Measurements from ENCODE around the gene MAGEA11.
"Not testable (repeated sequence)": the region's sequence is repeated elsewhere in the genome, so short reads cannot be mapped to it uniquely, and the experiment has no call there.

Gene MAGEA11

GRCh38 chrX:149721241-149721640 is 9.4 kb downstream of the MAGEA11 start:
- not testable (repeated sequence) for H3K4me1 ChIP-seq (ENCODE audit: control insufficient read depth, low read depth, low read length); H3K9ac ChIP-seq (ENCODE audit: low read length); H3K9me3 ChIP-seq (ENCODE audit: control insufficient read depth, low read depth, low read length); H3K4me3 ChIP-seq (ENCODE audit: low read length); H3K27ac ChIP-seq (ENCODE audit: low read length); H3K36me3 ChIP-seq (ENCODE audit: control insufficient read depth, low read depth, low read length)
- H3K27me3 ChIP-seq (ENCODE audit: control insufficient read depth, insufficient read depth, low read length), result peaks cover 47% of the 10 kb centered on the region

- H3K4me1 ChIP-seq (ENCODE audit: control insufficient read depth, low read depth, low read length), result no peaks in the 10 kb centered on the region
- peaks cover 47% of the 10 kb centered on the region for H3K27me3 ChIP-seq (ENCODE audit: control insufficient read depth, insufficient read depth, low read length)
- no peak overlapping the region for H3K9ac ChIP-seq (ENCODE audit: low read length)
- H3K4me3 ChIP-seq (ENCODE audit: low read length), result no peak overlapping the region
- no peaks in the 10 kb centered on the region for H3K36me3 ChIP-seq (ENCODE audit: control insufficient read depth, low read depth, low read length)
- peaks cover 9% of the 10 kb centered on the region for H3K9me3 ChIP-seq (ENCODE audit: control insufficient read depth, low read depth, low read length)
- H3K27ac ChIP-seq (ENCODE audit: low read length), result no peak overlapping the region
These were observed 9.9 kb downstream of the MAGEA11 start for GRCh38 chrX:149721778-149722177.

- peaks cover 33% of the 10 kb centered on the region for H3K27me3 ChIP-seq (ENCODE audit: control insufficient read depth, insufficient read depth, low read length)
- not testable (repeated sequence) for H3K36me3 ChIP-seq (ENCODE audit: control insufficient read depth, low read depth, low read length); H3K4me1 ChIP-seq (ENCODE audit: control insufficient read depth, low read depth, low read length); H3K27ac ChIP-seq (ENCODE audit: low read length); H3K9ac ChIP-seq (ENCODE audit: low read length); H3K9me3 ChIP-seq (ENCODE audit: control insufficient read depth, low read depth, low read length); H3K4me3 ChIP-seq (ENCODE audit: low read length)
These were observed 11.8 kb downstream of the MAGEA11 start for GRCh38 chrX:149723583-149724118.

GRCh38 chrX:149727308-149727707 is 15.4 kb downstream of the MAGEA11 start:
- not testable (repeated sequence) for H3K36me3 ChIP-seq (ENCODE audit: control insufficient read depth, low read depth, low read length); H3K9ac ChIP-seq (ENCODE audit: low read length); H3K4me1 ChIP-seq (ENCODE audit: control insufficient read depth, low read depth, low read length); H3K9me3 ChIP-seq (ENCODE audit: control insufficient read depth, low read depth, low read length); H3K27me3 ChIP-seq (ENCODE audit: control insufficient read depth, insufficient read depth, low read length); H3K4me3 ChIP-seq (ENCODE audit: low read length); H3K27ac ChIP-seq (ENCODE audit: low read length)

GRCh38 chrX:149742269-149742668 is 30.4 kb downstream of the MAGEA11 start:
- H3K4me3 ChIP-seq (ENCODE audit: low read length); H3K27ac ChIP-seq (ENCODE audit: low read length); H3K4me1 ChIP-seq (ENCODE audit: control insufficient read depth, low read depth, low read length); H3K36me3 ChIP-seq (ENCODE audit: control insufficient read depth, low read depth, low read length); H3K9me3 ChIP-seq (ENCODE audit: control insufficient read depth, low read depth, low read length); H3K9ac ChIP-seq (ENCODE audit: low read length); H3K27me3 ChIP-seq (ENCODE audit: control insufficient read depth, insufficient read depth, low read length): not testable (repeated sequence)

GRCh38 chrX:149746390-149747007 is 34.6 kb downstream of the MAGEA11 start:
- H3K9ac ChIP-seq (ENCODE audit: low read length); H3K36me3 ChIP-seq (ENCODE audit: control insufficient read depth, low read depth, low read length); H3K4me1 ChIP-seq (ENCODE audit: control insufficient read depth, low read depth, low read length); H3K4me3 ChIP-seq (ENCODE audit: low read length); H3K9me3 ChIP-seq (ENCODE audit: control insufficient read depth, low read depth, low read length); H3K27ac ChIP-seq (ENCODE audit: low read length); H3K27me3 ChIP-seq (ENCODE audit: control insufficient read depth, insufficient read depth, low read length): not testable (repeated sequence)

- no peak overlapping the region for H3K27ac ChIP-seq (ENCODE audit: low read length)
- H3K9ac ChIP-seq (ENCODE audit: low read length), result no peak overlapping the region
- H3K4me1 ChIP-seq (ENCODE audit: control insufficient read depth, low read depth, low read length), result no peaks in the 10 kb centered on the region
- no peaks in the 10 kb centered on the region for H3K36me3 ChIP-seq (ENCODE audit: control insufficient read depth, low read depth, low read length)
- peaks cover 10% of the 10 kb centered on the region for H3K9me3 ChIP-seq (ENCODE audit: control insufficient read depth, low read depth, low read length)
- no peak overlapping the region for H3K4me3 ChIP-seq (ENCODE audit: low read length)
- H3K27me3 ChIP-seq (ENCODE audit: control insufficient read depth, insufficient read depth, low read length), result no peaks in the 10 kb centered on the region
These were observed 45.6 kb downstream of the MAGEA11 start for GRCh38 chrX:149757206-149758067.

- no peaks in the 10 kb centered on the region for H3K27me3 ChIP-seq (ENCODE audit: control insufficient read depth, insufficient read depth, low read length)
- H3K9me3 ChIP-seq (ENCODE audit: control insufficient read depth, low read depth, low read length), result peaks cover 5% of the 10 kb centered on the region
- H3K36me3 ChIP-seq (ENCODE audit: control insufficient read depth, low read depth, low read length), result no peaks in the 10 kb centered on the region
These were observed 46.3 kb downstream of the MAGEA11 start for GRCh38 chrX:149758068-149758714.

GRCh38 chrX:149758715-149759078 is 46.8 kb downstream of the MAGEA11 start:
- H3K4me3 ChIP-seq (ENCODE audit: low read length); H3K9me3 ChIP-seq (ENCODE audit: control insufficient read depth, low read depth, low read length); H3K27me3 ChIP-seq (ENCODE audit: control insufficient read depth, insufficient read depth, low read length); H3K9ac ChIP-seq (ENCODE audit: low read length); H3K27ac ChIP-seq (ENCODE audit: low read length); H3K4me1 ChIP-seq (ENCODE audit: control insufficient read depth, low read depth, low read length); H3K36me3 ChIP-seq (ENCODE audit: control insufficient read depth, low read depth, low read length): not testable (repeated sequence)

More at GRCh38 chrX:149758068-149758714, 46.3 kb downstream of the MAGEA11 start:
- Histone ChIP-seq H3K27ac (ENCODE audit: low read length) (no peak overlapping the region), H3K4me3 (ENCODE audit: low read length) (no peak overlapping the region), H3K4me1 (ENCODE audit: control insufficient read depth, low read depth, low read length) (no peaks in the 10 kb centered on the region), H3K9ac (ENCODE audit: low read length) (no peak overlapping the region)

GRCh38 chrX:149759824-149760223 is 48.0 kb downstream of the MAGEA11 start:
- H3K27me3 ChIP-seq (ENCODE audit: control insufficient read depth, insufficient read depth, low read length), result no peaks in the 10 kb centered on the region
- no peaks in the 10 kb centered on the region for H3K36me3 ChIP-seq (ENCODE audit: control insufficient read depth, low read depth, low read length)
- H3K4me3 ChIP-seq (ENCODE audit: low read length), result no peak overlapping the region
- H3K4me1 ChIP-seq (ENCODE audit: control insufficient read depth, low read depth, low read length), result no peaks in the 10 kb centered on the region
- H3K9me3 ChIP-seq (ENCODE audit: control insufficient read depth, low read depth, low read length), result peaks cover 5% of the 10 kb centered on the region
- H3K9ac ChIP-seq (ENCODE audit: low read length), result no peak overlapping the region
- H3K27ac ChIP-seq (ENCODE audit: low read length), result no peak overlapping the region

- Histone ChIP-seq H3K36me3 (ENCODE audit: control insufficient read depth, low read depth, low read length) (no peaks in the 10 kb centered on the region), H3K9ac (ENCODE audit: low read length) (no peak overlapping the region), H3K4me1 (ENCODE audit: control insufficient read depth, low read depth, low read length) (no peaks in the 10 kb centered on the region), H3K27ac (ENCODE audit: low read length) (no peak overlapping the region), H3K4me3 (ENCODE audit: low read length) (no peak overlapping the region), H3K27me3 (ENCODE audit: control insufficient read depth, insufficient read depth, low read length) (no peaks in the 10 kb centered on the region), H3K9me3 (ENCODE audit: control insufficient read depth, low read depth, low read length) (peaks cover 5% of the 10 kb centered on the region)
These were observed 49.1 kb downstream of the MAGEA11 start for GRCh38 chrX:149760965-149761364.

Measured in iPS-18a (cell line).